ENCODE data around the gene CHRDL2. TPM values are rescaled to one million over a fixed set of nuclear protein-coding genes. Genes with fewer than 3 reads are reported as not detected.
"Not testable (repeated sequence)": the region's sequence is repeated elsewhere in the genome, so short reads cannot be mapped to it uniquely, and the experiment has no call there.

Gene CHRDL2
- total RNA-seq, 1 donor, result not detected

DNA sequence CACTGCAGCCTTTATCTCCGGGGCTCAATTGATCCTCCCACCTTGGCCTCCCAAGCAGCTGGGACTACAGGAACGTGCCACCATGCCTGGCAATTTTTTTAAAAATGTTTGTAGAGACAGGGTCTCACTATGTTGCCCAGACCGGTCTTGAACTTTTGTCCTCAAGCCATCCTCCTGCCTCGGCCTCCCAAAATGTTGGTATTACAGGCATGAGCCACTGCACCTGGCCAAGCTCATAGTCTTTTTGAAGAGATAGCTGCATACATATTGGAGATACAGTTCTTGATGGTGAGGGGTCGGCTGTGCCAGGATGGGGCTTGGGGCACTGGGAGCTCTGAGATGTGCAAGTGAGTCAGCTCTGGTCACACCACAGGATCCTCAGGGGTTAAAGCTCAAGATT, 53.2 kb downstream of the CHRDL2 start:
- Histone ChIP-seq H3K27me3 (ENCODE audit: insufficient read depth, low read length) (peaks cover 8% of the 10 kb centered on the region), H3K4me3 (ENCODE audit: low read length) (no peak overlapping the region), H3K4me1 (ENCODE audit: insufficient read depth, low read length) (no peaks in the 10 kb centered on the region), H3K9me3 (ENCODE audit: low read depth, low read length) (no peaks in the 10 kb centered on the region)

DNA sequence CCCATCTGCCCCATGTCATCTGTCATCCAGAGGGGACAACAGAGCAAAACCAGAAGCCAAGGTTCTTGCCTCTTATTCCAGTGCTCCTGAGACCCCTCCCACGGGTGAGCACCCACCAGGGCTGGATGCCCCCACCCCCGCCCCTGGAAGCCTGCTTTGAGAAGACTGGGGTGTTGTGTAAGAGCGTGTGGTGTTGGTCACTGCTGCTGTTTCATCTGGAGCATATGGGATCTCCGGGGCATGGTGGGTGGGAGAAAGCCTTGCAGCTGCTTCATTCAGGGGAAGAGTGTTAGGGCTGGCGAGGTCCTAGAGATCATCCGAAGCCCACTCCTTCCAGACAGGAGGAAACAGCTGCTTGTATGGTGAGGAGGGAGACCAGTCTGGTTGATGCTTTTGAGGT, 54.1 kb downstream of the CHRDL2 start:
- no peak overlapping the region for H3K4me3 ChIP-seq (ENCODE audit: low read length)
- H3K9me3 ChIP-seq (ENCODE audit: low read depth, low read length), result no peaks in the 10 kb centered on the region
- H3K27me3 ChIP-seq (ENCODE audit: insufficient read depth, low read length), result no peaks in the 10 kb centered on the region
- H3K4me1 ChIP-seq (ENCODE audit: insufficient read depth, low read length), result no peaks in the 10 kb centered on the region

DNA sequence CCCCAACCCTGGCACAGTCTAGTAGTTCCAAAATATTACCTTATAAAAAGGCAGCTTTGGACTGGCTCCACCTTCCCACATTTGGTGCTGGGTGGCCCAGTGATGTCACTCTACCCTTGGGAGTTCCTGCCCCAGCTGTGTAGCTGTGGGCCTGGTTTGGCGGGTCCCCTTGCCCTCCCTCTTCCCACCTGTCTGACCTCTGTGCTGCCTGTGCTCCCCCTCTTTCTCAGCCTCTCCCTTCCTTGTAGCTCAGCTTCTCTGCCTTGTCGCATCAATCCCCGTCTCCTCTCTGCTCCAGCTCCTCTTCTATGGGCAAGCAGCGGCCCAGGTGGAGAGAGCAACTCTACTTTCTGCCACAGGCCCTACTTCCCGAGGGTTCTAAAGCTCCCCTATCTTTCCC, 54.6 kb downstream of the CHRDL2 start:
- Histone ChIP-seq H3K9me3 (ENCODE audit: low read depth, low read length) (no peaks in the 10 kb centered on the region), H3K4me1 (ENCODE audit: insufficient read depth, low read length) (no peaks in the 10 kb centered on the region), H3K4me3 (ENCODE audit: low read length) (no peak overlapping the region), H3K27me3 (ENCODE audit: insufficient read depth, low read length) (no peaks in the 10 kb centered on the region)

DNA sequence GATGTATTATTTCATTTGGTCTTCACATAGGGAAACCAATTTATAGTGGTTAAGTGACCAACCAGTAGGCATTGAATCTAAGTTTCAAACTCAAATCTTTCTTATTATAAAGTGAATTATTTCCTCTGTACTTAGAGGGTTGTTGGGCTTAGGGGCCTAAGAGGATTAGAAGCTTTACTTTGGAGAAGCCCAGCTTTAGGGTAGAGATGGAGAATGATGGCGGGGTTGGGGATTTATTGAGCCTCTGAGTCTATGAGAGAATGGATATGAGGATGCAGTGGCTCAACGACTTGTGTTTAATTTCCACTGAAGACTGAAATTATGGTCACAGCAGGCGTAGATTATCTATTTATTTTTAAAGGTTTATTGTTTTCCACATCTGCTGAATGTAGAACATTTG, 55.5 kb downstream of the CHRDL2 start:
- no peak overlapping the region for H3K4me3 ChIP-seq (ENCODE audit: low read length)
- H3K27me3 ChIP-seq (ENCODE audit: insufficient read depth, low read length), result no peaks in the 10 kb centered on the region
- no peaks in the 10 kb centered on the region for H3K9me3 ChIP-seq (ENCODE audit: low read depth, low read length)
- no peaks in the 10 kb centered on the region for H3K4me1 ChIP-seq (ENCODE audit: insufficient read depth, low read length)

DNA sequence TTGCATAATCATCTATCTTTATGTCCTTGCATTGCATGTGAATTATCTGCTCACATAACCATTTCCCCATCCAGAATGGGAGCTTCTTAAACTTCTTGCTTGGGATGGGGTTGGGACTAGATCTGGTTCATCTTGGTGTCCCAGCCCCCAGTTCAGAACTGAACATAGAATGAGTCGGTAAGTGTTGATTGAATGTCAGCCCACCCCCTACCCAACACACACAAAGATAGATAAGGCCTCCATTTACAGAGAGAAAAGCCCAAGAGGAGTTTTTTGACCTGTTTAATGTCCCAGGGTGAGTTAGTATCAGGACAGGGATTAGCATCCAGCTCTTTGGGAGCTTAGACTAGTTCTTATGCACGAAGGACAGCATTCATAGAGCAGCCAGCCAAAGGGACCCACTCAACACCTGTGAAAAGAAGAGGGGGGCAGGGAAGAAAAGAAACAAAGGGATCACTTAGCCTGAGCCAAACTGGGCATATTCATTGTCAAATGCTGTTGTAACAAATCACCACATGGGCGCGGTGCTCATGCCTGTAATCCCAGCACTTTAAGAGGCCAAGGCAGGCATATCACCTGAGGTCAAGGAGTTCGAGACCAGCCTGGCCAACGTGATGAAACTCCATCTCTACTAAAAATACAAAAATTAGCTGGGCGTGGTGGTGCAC, 57.4 kb downstream of the CHRDL2 start:
- no peaks in the 10 kb centered on the region for H3K4me1 ChIP-seq (ENCODE audit: insufficient read depth, low read length)
- no peak overlapping the region for H3K4me3 ChIP-seq (ENCODE audit: low read length)
- H3K27me3 ChIP-seq (ENCODE audit: insufficient read depth, low read length), result no peaks in the 10 kb centered on the region
- H3K9me3 ChIP-seq (ENCODE audit: low read depth, low read length), result no peaks in the 10 kb centered on the region

DNA sequence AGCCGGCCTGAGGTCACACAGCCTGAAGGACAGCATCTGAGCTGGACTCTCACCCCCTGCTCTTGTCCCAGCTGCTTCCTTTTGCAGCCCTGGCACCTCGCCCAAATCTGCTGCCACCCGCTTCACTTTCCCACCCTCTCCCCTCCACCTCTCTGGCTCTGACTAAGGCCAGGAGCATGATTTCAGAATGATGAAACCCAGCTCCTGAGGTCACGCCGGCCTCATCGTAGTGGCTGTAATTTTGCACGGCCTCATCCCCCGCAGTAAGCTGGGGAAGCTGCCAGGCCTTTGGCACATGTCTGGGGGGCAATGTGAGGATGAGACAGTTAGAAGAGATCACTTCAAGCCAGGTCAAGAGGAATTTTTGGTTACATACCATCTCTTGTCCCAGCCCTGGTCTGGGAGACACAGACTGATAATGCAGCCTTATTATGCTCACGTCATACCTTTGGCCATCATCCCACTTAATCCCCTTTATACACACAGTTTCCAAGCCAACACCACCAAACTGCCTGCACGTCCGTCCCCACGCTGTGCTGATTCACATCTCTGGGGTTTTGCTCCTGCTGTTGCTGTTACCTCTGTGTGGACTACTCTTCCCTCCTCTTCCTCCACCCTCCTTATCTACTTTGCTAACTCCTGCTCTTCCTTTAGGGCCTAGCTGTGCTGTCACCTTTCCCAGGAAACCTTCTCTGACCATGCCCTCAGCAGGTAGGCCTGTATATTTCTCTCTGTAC, 58.1 kb downstream of the CHRDL2 start:
- Histone ChIP-seq H3K27me3 (ENCODE audit: insufficient read depth, low read length) (no peaks in the 10 kb centered on the region), H3K4me3 (ENCODE audit: low read length) (no peak overlapping the region), H3K9me3 (ENCODE audit: low read depth, low read length) (no peaks in the 10 kb centered on the region), H3K4me1 (ENCODE audit: insufficient read depth, low read length) (no peaks in the 10 kb centered on the region)

DNA sequence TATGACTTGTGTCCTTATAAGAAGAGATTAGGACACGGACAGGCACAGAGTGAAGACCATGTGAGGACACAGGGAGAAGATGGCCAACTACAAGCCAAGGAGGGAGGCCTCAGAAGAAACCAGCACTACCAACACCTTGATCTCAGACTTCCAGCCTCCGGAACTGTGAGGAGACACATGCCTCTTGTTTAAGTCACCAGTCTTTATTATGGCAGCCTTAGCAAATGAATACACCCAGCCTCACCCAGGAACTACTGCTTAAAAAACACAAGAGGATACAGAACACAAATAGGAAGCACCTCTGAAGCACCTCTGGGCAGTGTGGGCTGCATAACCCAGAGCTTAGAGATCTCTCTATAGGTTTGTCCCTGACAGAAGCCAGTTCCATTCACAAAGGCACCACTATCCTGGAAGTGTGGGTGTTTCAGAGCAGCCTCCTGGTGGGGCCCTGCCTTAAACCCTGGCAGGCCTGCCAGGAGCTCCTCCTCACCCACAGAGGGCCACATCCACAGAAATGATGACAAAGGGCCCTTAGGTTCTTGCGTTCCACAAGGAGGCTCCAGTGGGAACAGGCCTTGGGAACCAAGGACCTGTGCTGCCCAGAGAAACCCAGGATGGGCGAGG, 58.8 kb downstream of the CHRDL2 start:
- Histone ChIP-seq H3K9me3 (ENCODE audit: low read depth, low read length) (no peaks in the 10 kb centered on the region), H3K4me1 (ENCODE audit: insufficient read depth, low read length) (no peaks in the 10 kb centered on the region), H3K27me3 (ENCODE audit: insufficient read depth, low read length) (no peaks in the 10 kb centered on the region), H3K4me3 (ENCODE audit: low read length) (no peak overlapping the region)

DNA sequence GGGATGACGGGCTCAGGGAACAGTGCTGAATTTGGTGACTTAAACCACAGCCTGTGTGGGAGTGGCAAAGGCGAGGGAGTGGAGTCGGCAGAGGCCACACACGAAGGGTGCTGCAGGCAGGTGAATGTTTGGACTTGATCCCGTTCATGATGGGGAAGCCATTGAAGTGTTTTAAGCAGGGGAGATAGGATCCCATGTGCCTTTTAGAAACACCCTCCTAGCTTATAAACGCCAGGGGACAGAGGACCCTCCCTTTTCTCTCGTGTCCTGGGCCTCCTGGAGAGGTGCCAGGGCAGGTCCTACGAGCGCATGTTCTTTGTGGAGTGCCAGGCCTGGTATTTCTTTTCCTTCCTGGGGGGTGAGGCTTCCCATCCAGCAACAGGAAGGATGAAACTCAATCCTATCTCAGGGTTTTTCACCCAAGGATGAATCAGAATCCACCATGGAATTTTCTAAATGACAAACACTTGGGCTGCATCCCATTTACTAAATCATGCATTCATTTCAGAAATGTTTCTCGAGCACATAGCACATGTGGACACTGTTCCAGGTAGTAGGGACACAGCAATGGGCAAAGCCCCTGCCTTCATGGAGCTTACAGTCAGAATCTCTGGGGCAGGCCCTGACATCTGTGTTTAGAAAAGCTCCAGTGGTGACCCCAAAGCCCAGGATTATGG, 59.6 kb downstream of the CHRDL2 start:
- no peaks in the 10 kb centered on the region for H3K9me3 ChIP-seq (ENCODE audit: low read depth, low read length)
- no peaks in the 10 kb centered on the region for H3K4me1 ChIP-seq (ENCODE audit: insufficient read depth, low read length)
- no peak overlapping the region for H3K4me3 ChIP-seq (ENCODE audit: low read length)
- H3K27me3 ChIP-seq (ENCODE audit: insufficient read depth, low read length), result no peaks in the 10 kb centered on the region

DNA sequence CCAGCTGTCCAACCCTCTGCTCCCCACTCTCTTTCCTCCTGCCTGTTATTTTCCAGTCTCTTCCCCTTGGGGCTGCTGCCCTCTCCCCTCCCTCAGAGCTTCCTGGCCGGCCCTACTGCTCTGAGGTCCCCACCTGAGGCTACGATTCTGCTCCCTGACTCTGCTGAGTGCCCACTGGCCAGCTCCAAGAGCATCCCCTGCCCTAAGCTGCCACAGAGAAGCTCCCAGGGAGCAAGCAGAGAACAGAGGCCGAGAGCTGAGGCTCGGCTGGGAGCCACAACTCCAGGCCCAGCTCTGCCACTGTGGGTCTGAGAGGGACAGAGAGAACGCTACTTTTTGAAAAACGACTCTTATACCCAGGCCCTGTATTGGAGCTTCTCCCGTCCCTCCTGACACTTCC, 61.1 kb downstream of the CHRDL2 start:
- H3K27me3 ChIP-seq (ENCODE audit: insufficient read depth, low read length), result no peaks in the 10 kb centered on the region
- no peaks in the 10 kb centered on the region for H3K9me3 ChIP-seq (ENCODE audit: low read depth, low read length)
- H3K4me3 ChIP-seq (ENCODE audit: low read length), result no peak overlapping the region
- no peaks in the 10 kb centered on the region for H3K4me1 ChIP-seq (ENCODE audit: insufficient read depth, low read length)

DNA sequence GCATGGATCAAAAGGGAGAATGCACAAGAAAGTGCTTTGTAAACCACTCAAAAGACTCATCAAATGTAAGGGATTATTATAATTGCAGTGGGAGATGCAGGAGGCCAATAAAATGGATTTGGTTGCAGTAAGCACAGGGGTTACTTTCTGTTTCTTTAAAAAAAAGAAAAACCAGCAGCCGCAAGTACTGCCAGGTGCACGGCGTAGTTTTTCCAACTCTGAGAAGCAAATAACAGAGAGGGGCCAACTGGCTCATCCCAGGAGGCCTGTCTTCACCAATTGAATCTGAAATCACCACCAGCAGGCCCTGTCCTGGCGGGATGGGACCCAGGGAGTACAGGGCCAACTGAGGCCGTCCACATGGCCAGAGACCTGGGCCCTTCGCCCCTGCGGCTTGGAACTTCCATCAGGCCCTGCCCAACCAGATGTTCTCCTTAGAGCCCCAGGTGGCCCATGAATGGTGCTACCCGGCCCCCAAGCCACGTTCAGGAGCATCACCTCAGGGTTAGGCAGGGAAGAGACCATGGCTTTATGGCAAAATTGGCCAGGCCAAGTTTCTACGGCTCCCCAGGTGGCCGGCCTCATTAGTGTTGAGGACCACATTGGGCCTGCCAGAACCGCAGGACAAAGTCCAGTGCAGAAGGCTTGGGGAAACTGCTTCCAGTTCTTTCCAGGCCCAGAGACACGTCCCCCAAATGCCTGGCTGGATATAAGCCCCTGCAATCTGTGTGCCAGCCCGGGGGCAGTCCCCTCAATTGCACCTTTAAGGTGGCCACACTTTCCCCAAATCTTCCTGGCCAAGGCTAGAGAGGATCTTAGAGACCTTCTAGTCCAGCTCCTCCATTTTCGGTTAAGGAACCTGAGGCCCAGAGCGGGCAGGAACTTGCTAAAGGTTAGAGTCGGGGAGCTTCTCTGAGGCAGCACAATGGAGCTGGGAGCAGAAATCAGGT, 61.7 kb downstream of the CHRDL2 start:
- Histone ChIP-seq H3K4me3 (ENCODE audit: low read length) (no peak overlapping the region), H3K27me3 (ENCODE audit: insufficient read depth, low read length) (no peaks in the 10 kb centered on the region), H3K9me3 (ENCODE audit: low read depth, low read length) (no peaks in the 10 kb centered on the region), H3K4me1 (ENCODE audit: insufficient read depth, low read length) (no peaks in the 10 kb centered on the region)

DNA sequence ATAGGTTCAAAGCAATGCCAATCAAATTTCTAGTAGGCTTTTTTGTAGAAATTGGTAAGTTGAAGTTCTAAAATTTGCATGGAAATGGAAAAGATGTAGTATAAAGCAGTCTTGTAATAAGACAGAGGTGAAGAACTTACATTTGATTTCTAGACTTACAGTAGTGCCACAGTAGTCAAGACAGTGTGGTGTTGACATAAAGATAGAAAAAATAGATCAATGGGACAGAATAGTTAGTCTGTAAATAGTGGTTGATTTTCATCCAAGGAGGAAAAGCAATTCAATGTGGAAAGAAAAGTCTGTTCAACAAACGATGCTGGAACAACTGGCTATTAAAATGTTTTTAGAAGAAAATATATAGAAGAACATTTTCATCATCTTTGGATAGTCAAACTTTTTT, 67.9 kb downstream of the CHRDL2 start:
- Histone ChIP-seq H3K4me1 (ENCODE audit: insufficient read depth, low read length) (no peaks in the 10 kb centered on the region), H3K4me3 (ENCODE audit: low read length) (no peak overlapping the region), H3K9me3 (ENCODE audit: low read depth, low read length) (no peaks in the 10 kb centered on the region), H3K27me3 (ENCODE audit: insufficient read depth, low read length) (no peaks in the 10 kb centered on the region)

DNA sequence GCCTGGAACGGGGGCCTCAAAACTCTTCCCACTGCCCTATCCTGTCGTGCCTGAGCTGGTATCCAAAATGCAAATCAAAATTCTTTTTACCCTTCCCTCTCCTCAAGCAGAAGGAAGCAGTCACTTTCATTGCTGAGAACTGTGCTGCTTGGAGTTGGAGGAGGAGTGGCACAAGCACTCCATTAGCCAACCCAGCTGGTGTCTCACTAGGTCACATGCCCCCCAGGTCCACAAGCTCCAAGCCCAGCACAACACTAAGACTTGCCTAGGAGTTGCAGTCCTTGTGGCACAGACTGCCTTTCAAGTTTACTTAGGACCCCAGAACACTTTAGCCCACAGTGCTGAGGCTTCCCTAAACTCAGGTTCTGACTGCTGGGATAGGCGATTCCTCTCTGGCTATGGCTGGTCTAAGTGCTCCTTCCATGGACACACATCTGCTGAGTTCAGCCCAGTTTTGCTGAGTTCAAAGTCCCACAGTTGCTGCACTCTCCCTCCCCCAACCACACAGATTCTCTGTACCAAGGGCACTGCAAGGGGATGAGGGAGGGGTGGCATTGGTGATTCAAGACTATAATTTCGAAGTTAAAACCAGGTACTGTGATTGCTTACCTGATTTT, 68.6 kb downstream of the CHRDL2 start:
- no peaks in the 10 kb centered on the region for H3K4me1 ChIP-seq (ENCODE audit: insufficient read depth, low read length)
- no peak overlapping the region for H3K4me3 ChIP-seq (ENCODE audit: low read length)
- no peaks in the 10 kb centered on the region for H3K27me3 ChIP-seq (ENCODE audit: insufficient read depth, low read length)
- no peaks in the 10 kb centered on the region for H3K9me3 ChIP-seq (ENCODE audit: low read depth, low read length)

DNA sequence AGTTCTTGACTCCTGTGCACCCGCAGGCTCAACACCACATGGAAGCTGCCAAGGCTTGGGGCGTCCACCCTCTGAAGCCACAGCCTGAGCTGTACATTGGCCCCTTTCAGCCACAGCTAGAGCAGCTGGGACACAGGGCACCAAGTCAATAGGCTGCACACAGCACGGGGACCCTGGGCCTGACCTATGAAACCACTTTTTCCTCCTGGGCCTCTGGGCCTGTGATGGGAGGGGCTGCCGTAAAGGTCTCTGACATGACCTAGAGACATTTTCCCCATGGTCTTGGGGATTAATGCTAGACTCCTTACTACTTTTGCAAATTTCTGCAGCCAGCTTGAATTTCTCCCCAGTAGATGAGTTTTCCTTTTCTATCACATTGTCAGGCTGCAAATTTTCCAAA, 72.1 kb downstream of the CHRDL2 start:
- H3K9me3 ChIP-seq (ENCODE audit: low read depth, low read length); H3K4me3 ChIP-seq (ENCODE audit: low read length); H3K27me3 ChIP-seq (ENCODE audit: insufficient read depth, low read length); H3K4me1 ChIP-seq (ENCODE audit: insufficient read depth, low read length): not testable (repeated sequence)

DNA sequence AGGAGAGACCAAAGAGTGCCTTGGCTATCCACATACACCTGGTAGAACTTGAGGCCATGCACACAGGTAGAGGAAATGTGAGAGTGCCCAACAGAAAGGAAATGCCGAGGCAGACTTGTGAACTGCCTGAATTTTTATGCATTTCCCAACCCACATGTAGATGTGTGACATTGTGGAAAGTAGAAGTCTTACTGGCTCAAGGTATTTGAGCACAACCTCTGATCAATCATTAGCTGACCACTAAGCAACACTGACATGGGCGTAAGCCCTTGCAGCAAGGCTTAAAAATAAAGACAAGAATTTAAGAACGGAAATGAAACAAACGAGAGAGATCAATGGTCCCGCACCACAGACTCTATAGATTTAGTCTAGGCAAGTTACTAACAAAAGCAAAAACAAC, 76.2 kb downstream of the CHRDL2 start:
- Histone ChIP-seq H3K9me3 (ENCODE audit: low read depth, low read length) (no peaks in the 10 kb centered on the region), H3K4me1 (ENCODE audit: insufficient read depth, low read length) (no peaks in the 10 kb centered on the region), H3K27me3 (ENCODE audit: insufficient read depth, low read length) (no peaks in the 10 kb centered on the region), H3K4me3 (ENCODE audit: low read length) (no peak overlapping the region)

Measured in mononuclear cell (primary cell).